Fibroblast of lung (primary cell): ENCODE results near the gene PAX7. TPM values are rescaled to one million over a fixed set of nuclear protein-coding genes. Genes with fewer than 3 reads are reported as not detected.

ENCODE experiments used
- DNase-seq, 2 donors: peaks; one replicate each; pipeline versions ENCODE4 v3.0.0 to v3.0.0-alpha.2; 2010; ENCODE audit warnings: low read depth in 2 of 2
- H2AFZ ChIP-seq: 2 replicates; pipeline ENCODE4 v1.5.1; 2012; ENCODE audit warnings: low read length, control low read depth, inconsistent platforms
- H3K27ac ChIP-seq: 2 replicates; pipeline ENCODE4 v1.5.1; 2011; ENCODE audit warnings: low read length, control low read depth; ENCODE audit not compliant: insufficient read depth
- H3K27me3 ChIP-seq: 2 replicates; pipeline ENCODE4 v1.5.1; 2011; ENCODE audit warnings: mild to moderate bottlenecking, low read length; ENCODE audit not compliant: control insufficient read depth, insufficient read depth
- H3K36me3 ChIP-seq: 2 replicates; pipeline ENCODE4 v1.5.1; 2011; ENCODE audit warnings: low read length; ENCODE audit not compliant: control insufficient read depth, insufficient read depth
- H3K4me1 ChIP-seq: 2 replicates; pipeline ENCODE4 v1.5.1; 2011; ENCODE audit warnings: low read length; ENCODE audit not compliant: control insufficient read depth, insufficient read depth; ENCODE audit errors: extremely low read depth
- H3K4me2 ChIP-seq: 2 replicates; pipeline ENCODE4 v1.5.1; 2011; ENCODE audit warnings: low read length, control low read depth; ENCODE audit not compliant: insufficient read depth; ENCODE audit errors: extremely low read depth
- H3K4me3 ChIP-seq, 4 experiments: fragments of 200-600 bp in 1 of 4; sonication (generic) in 1 of 4; replicated peaks in 1 of 4; 2 replicates each; pipeline ENCODE4 v1.5.1; 2011 to 2016; ENCODE audit warnings: low read length in 4 of 4, low read depth in 3 of 4, mild to moderate bottlenecking in 3 of 4, control low read depth in 2 of 4, inconsistent platforms in 1 of 4, mixed read lengths in 1 of 4; ENCODE audit not compliant: insufficient read depth in 1 of 4; ENCODE audit errors: control extremely low read depth in 1 of 4
- H3K79me2 ChIP-seq: 2 replicates; pipeline ENCODE4 v1.5.1; 2012; ENCODE audit warnings: mild to moderate bottlenecking, low read length, inconsistent platforms; ENCODE audit not compliant: control insufficient read depth, insufficient read depth
- H3K9ac ChIP-seq: 2 replicates; pipeline ENCODE4 v1.5.1; 2011; ENCODE audit warnings: mild to moderate bottlenecking, low read length, control low read depth; ENCODE audit not compliant: insufficient read depth
- H3K9me3 ChIP-seq: 2 replicates; pipeline ENCODE4 v1.5.1; 2012; ENCODE audit warnings: low read depth, low read length; ENCODE audit not compliant: control insufficient read depth, insufficient read depth
- H4K20me1 ChIP-seq: 2 replicates; pipeline ENCODE4 v1.5.1; 2011; ENCODE audit warnings: low read length; ENCODE audit not compliant: control insufficient read depth, insufficient read depth; ENCODE audit errors: extremely low read depth
- EZH2 ChIP-seq: IDR thresholded peaks from 2 replicates; pipeline ENCODE4 v1.5.1; 2012; ENCODE audit warnings: low read length, control low read depth, mild to moderate bottlenecking; ENCODE audit errors: missing control alignments
- polyA plus RNA-seq, 2 donors: library from polyadenylated mRNA; depleted of rRNA in 1 of 2; stranded (reverse) in 1 of 2; unstranded in 1 of 2; fragments of >200 nt; gene quantifications; 2 replicates each; pipeline ENCODE4 v1.2.1, GENCODE V29; 2011 to 2012; ENCODE audit warnings: missing spikeins in 1 of 2
- total RNA-seq: library from RNA; depleted of rRNA; stranded (reverse); fragments of >200 nt; gene quantifications from 2 replicates; pipeline ENCODE4 v1.2.1, GENCODE V29; 2014
- TF ChIP-seq, protein P1 (sequence below), 2 donors: IDR thresholded peaks in 1 of 2; conservative IDR thresholded peaks in 1 of 2; 1 replicate in 1 of 2; 2 replicates in 1 of 2; pipeline ENCODE4 v1.5.1; 2011 to 2012; ENCODE audit warnings: low read length in 2 of 2, control low read depth in 1 of 2, inconsistent platforms in 1 of 2, low read depth in 1 of 2, mild to moderate bottlenecking in 1 of 2

Gene PAX7
- total and polyA plus RNA-seq, 2 donors (not counting 1 experiment from before 2014, with no cell fraction given) = not detected

GRCh38 chr1:18786149-18786548, 155.5 kb downstream of the PAX7 start:
- Histone ChIP-seq H3K4me3 (no peak overlapping the region), H3K27me3 (no peaks in the 10 kb centered on the region), H3K36me3 (no peaks in the 10 kb centered on the region), H2AFZ (no peak overlapping the region), H3K4me1 (no peaks in the 10 kb centered on the region), H4K20me1 (no peaks in the 10 kb centered on the region), H3K9ac (no peak overlapping the region), H3K4me2 (no peak overlapping the region), H3K79me2 (no peaks in the 10 kb centered on the region), H3K27ac (no peak overlapping the region), H3K9me3 (no peaks in the 10 kb centered on the region)
- TF ChIP-seq, protein P1, sequence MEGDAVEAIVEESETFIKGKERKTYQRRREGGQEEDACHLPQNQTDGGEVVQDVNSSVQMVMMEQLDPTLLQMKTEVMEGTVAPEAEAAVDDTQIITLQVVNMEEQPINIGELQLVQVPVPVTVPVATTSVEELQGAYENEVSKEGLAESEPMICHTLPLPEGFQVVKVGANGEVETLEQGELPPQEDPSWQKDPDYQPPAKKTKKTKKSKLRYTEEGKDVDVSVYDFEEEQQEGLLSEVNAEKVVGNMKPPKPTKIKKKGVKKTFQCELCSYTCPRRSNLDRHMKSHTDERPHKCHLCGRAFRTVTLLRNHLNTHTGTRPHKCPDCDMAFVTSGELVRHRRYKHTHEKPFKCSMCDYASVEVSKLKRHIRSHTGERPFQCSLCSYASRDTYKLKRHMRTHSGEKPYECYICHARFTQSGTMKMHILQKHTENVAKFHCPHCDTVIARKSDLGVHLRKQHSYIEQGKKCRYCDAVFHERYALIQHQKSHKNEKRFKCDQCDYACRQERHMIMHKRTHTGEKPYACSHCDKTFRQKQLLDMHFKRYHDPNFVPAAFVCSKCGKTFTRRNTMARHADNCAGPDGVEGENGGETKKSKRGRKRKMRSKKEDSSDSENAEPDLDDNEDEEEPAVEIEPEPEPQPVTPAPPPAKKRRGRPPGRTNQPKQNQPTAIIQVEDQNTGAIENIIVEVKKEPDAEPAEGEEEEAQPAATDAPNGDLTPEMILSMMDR (conservative IDR thresholded peaks at IDR 0.05 in 1 of 2, IDR thresholded peaks at IDR 0.05 in 1 of 2; ENCODE audit: low read depth in 1 of 2, low read length in 2 of 2) = no peak
- TF ChIP-seq EZH2 = no peak
- no peak for DNase-seq

GRCh38 chr1:18787825-18788385, 157.3 kb downstream of the PAX7 start:
- Histone ChIP-seq H3K27me3 (no peaks in the 10 kb centered on the region), H3K4me3 (no peak overlapping the region), H3K9ac (no peak overlapping the region), H3K79me2 (no peaks in the 10 kb centered on the region), H3K4me1 (no peaks in the 10 kb centered on the region), H2AFZ (no peak overlapping the region), H3K4me2 (no peak overlapping the region), H3K27ac (no peak overlapping the region), H3K36me3 (no peaks in the 10 kb centered on the region), H3K9me3 (no peaks in the 10 kb centered on the region), H4K20me1 (no peaks in the 10 kb centered on the region)
- TF ChIP-seq, protein P1 (conservative IDR thresholded peaks at IDR 0.05 in 1 of 2, IDR thresholded peaks at IDR 0.05 in 1 of 2; ENCODE audit: low read depth in 1 of 2, low read length in 2 of 2) = no peak
- TF ChIP-seq EZH2 = no peak
- DNase-seq = no peak

GRCh38 chr1:18789246-18789645, 158.6 kb downstream of the PAX7 start:
- no peaks in the 10 kb centered on the region for H3K9me3 ChIP-seq
- no peak overlapping the region for H3K9ac ChIP-seq
- no peaks in the 10 kb centered on the region for H3K4me1 ChIP-seq
- no peak overlapping the region for H3K27ac ChIP-seq
- no peaks in the 10 kb centered on the region for H3K27me3 ChIP-seq
- no peaks in the 10 kb centered on the region for H3K36me3 ChIP-seq
- H3K4me2 ChIP-seq = no peak overlapping the region
- H3K79me2 ChIP-seq = no peaks in the 10 kb centered on the region
- DNase-seq = no peak
- H3K4me3 ChIP-seq = no peak overlapping the region
- TF ChIP-seq, protein P1 (conservative IDR thresholded peaks at IDR 0.05 in 1 of 2, IDR thresholded peaks at IDR 0.05 in 1 of 2; ENCODE audit: low read depth in 1 of 2, low read length in 2 of 2) = no peak
- TF ChIP-seq EZH2 = no peak
- no peaks in the 10 kb centered on the region for H4K20me1 ChIP-seq
- no peak overlapping the region for H2AFZ ChIP-seq
